Uterine smooth muscle cell (primary cell): ENCODE results near the gene SLC35D3. TPM values are rescaled to one million over a fixed set of nuclear protein-coding genes. Genes with fewer than 3 reads are reported as not detected.

Source experiments
- total RNA-seq: library from RNA; depleted of rRNA; stranded (reverse); fragments of >200 nt; gene quantifications from 2 replicates; pipeline ENCODE4 v1.2.3, GENCODE V29; 2014

Gene SLC35D3, protein sequence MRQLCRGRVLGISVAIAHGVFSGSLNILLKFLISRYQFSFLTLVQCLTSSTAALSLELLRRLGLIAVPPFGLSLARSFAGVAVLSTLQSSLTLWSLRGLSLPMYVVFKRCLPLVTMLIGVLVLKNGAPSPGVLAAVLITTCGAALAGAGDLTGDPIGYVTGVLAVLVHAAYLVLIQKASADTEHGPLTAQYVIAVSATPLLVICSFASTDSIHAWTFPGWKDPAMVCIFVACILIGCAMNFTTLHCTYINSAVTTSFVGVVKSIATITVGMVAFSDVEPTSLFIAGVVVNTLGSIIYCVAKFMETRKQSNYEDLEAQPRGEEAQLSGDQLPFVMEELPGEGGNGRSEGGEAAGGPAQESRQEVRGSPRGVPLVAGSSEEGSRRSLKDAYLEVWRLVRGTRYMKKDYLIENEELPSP
- total RNA-seq, result under 0.01 TPM in 1 of 2 replicates, not detected in the other

DNA sequence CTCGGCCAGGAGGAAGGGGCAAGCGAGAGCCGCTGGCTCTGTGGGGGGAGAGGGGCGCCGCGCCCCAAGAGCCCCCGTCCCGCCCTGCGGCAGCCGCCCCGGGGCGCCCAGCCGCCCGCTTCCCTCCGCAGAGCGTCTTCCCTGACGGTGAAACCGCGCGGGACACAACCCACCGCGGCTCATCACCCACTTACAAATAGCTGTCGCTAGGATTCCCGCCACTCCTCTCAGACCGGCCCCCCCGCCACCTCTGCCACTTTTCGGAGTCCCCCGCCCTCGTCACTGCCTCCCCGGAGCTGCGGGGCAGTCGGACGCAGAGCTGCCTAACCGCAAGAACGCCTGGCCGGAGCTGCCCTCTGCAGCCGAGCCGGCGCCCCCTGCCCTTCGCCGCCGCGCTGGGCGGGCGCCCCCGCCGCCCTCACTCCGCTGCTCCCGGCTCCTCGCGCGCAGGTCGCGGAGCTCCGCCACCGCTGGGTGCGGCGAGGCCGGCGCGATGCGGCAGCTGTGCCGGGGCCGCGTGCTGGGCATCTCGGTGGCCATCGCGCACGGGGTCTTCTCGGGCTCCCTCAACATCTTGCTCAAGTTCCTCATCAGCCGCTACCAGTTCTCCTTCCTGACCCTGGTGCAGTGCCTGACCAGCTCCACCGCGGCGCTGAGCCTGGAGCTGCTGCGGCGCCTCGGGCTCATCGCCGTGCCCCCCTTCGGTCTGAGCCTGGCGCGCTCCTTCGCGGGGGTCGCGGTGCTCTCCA lies at the start of gene SLC35D3:
TSS of gene SLC35D3 (plus strand) at position 366 of the 749 bp plus-strand sequence. CDS start at position 494, 128 bp downstream.

Other genes with a start within 250 kb of the SLC35D3 start
- gene MAP3K5, start 129.8 kb upstream of the SLC35D3 start, total RNA-seq, result 24.2 and 33.6 TPM in 2 replicates
- gene PEX7, start 99.7 kb upstream of the SLC35D3 start, total RNA-seq, result 14.9 and 15.0 TPM in 2 replicates
- 0.50 and 1.00 TPM in 2 replicates for gene IL20RA, start 122.7 kb downstream of the SLC35D3 start, total RNA-seq